GM12878 (cell line): Measurements from ENCODE around the gene IL18. TPM values are rescaled to one million over a fixed set of nuclear protein-coding genes. Genes with fewer than 3 reads are reported as not detected.

ENCODE experiments used
- ATAC-seq: fragments of 200-7000 bp; cut with Tn5 transposase; 3 replicates; pipeline ENCODE4 v1.9.1; 2020; ENCODE audit warnings: mild to moderate bottlenecking, moderate library complexity
- BruUV-seq: library from RNA; stranded (reverse); fragments of 400-500 nt; replicated peaks from 2 replicates; lab custom pipeline; 2021; lab: Mats Ljungman, UMichigan
- CTCF ChIA-PET: fragments of 300-600 bp; sonication (Branson Sonifier 250); formaldehyde crosslinking; extraction: SDS; loops from one replicate; lab custom pipeline; 2021; ENCODE audit warnings: inconsistent platforms; lab: Yijun Ruan, JAX
- POLR2A ChIA-PET: fragments of 350-600 bp; formaldehyde crosslinking; extraction: SDS; loops from one replicate; lab custom pipeline; 2021; ENCODE audit warnings: inconsistent platforms; lab: Charles Lee
- RAD21 ChIA-PET: fragments of 300-600 bp; sonication (Branson Sonifier 250); formaldehyde crosslinking; loops from one replicate; lab custom pipeline; 2023; ENCODE audit warnings: antibody characterized with exemption; ENCODE audit not compliant: unreplicated experiment; lab: Charles Lee
- SMC1A ChIA-PET: fragments of 300-600 bp; sonication (Branson Sonifier 250); formaldehyde crosslinking; loops from one replicate; lab custom pipeline; 2023; ENCODE audit not compliant: unreplicated experiment, uncharacterized antibody; lab: Charles Lee
- DNase-seq: peaks from one replicate; pipeline ENCODE4 v3.0.0-alpha.2; 2011; ENCODE audit warnings: low read depth, low spot score
- FAIRE-seq: peaks from 3 replicates; lab custom pipeline; 2011; peaks lifted over from hg19 to GRCh38; lab: Jason Lieb, UNC
- H2AFZ ChIP-seq: 2 replicates; pipeline ENCODE4 v1.6.0; 2011; ENCODE audit warnings: low read depth, low read length, control low read depth; ENCODE audit not compliant: control insufficient read depth
- H3K27ac ChIP-seq: 2 replicates; pipeline ENCODE4 v1.5.1; 2011; ENCODE audit warnings: control low read depth; ENCODE audit not compliant: control insufficient read depth, insufficient read depth
- H3K27me3 ChIP-seq, 2 experiments: replicated peaks in 1 of 2; 2 replicates each; pipeline versions ENCODE4 v1.6.0 to v1.6.1; 2011; ENCODE audit warnings: low read length in 1 of 2; ENCODE audit not compliant: control insufficient read depth in 2 of 2, insufficient read depth in 2 of 2
- H3K36me3 ChIP-seq, 2 experiments: 2 replicates each; pipeline ENCODE4 v1.5.1; 2011; ENCODE audit warnings: low read length in 1 of 2; ENCODE audit not compliant: control insufficient read depth in 2 of 2, insufficient read depth in 2 of 2
- H3K4me1 ChIP-seq: 2 replicates; pipeline ENCODE4 v1.6.1; 2011; ENCODE audit warnings: mild to moderate bottlenecking, low read length, moderate library complexity, mixed read lengths; ENCODE audit not compliant: control insufficient read depth, insufficient read depth
- H3K4me2 ChIP-seq: 2 replicates; pipeline ENCODE4 v1.6.0; 2011; ENCODE audit warnings: control low read depth; ENCODE audit not compliant: control insufficient read depth, insufficient read depth
- H3K4me3 ChIP-seq: fragments of 200-600 bp; sonication (generic); 2 replicates; pipeline ENCODE4 v1.5.1; 2016
- H3K79me2 ChIP-seq: 2 replicates; pipeline ENCODE4 v1.6.0; 2011; ENCODE audit warnings: low read length; ENCODE audit not compliant: control insufficient read depth, insufficient read depth
- H3K9ac ChIP-seq: 2 replicates; pipeline ENCODE4 v1.8.0; 2011; ENCODE audit warnings: low read length, control low read depth, mixed read lengths; ENCODE audit not compliant: control insufficient read depth, insufficient read depth
- H3K9me3 ChIP-seq: replicated peaks from 3 replicates; pipeline ENCODE4 v1.5.1; 2011; ENCODE audit warnings: mild to moderate bottlenecking, low read length; ENCODE audit not compliant: control insufficient read depth, insufficient read depth
- H4K20me1 ChIP-seq: 2 replicates; pipeline ENCODE4 v1.6.0; 2011; ENCODE audit not compliant: control insufficient read depth, insufficient read depth
- BHLHE40 ChIP-seq, 2 experiments: fragments of 450-650 bp in 1 of 2; IDR thresholded peaks; 2 replicates each; pipeline ENCODE4 v1.6.1; 2011 to 2017; ENCODE audit warnings: low read depth in 2 of 2, borderline replicate concordance in 1 of 2, improper control_type of control experiment in 1 of 2, low read length in 1 of 2, mild to moderate bottlenecking in 1 of 2
- BMI1 ChIP-seq: fragments of 450-650 bp; IDR thresholded peaks from 2 replicates; pipeline ENCODE4 v1.6.1; 2016; ENCODE audit warnings: mild to moderate bottlenecking, moderate library complexity, borderline replicate concordance
- HCFC1 ChIP-seq: fragments of 150-350 bp; IDR thresholded peaks from 2 replicates; pipeline ENCODE4 v1.6.1; 2014; ENCODE audit warnings: low read length
- HSF1 ChIP-seq: fragments of 150-350 bp; IDR thresholded peaks from 2 replicates; pipeline ENCODE4 v1.6.1; 2014; ENCODE audit warnings: mild to moderate bottlenecking, low read depth, low read length
- RAD21 ChIP-seq: IDR thresholded peaks from 2 replicates; pipeline ENCODE4 v1.6.1; 2011; ENCODE audit warnings: mild to moderate bottlenecking, low read depth, low read length, moderate library complexity; ENCODE audit not compliant: insufficient read depth
- SMC3 ChIP-seq: IDR thresholded peaks from 2 replicates; pipeline ENCODE4 v1.6.1; 2011; ENCODE audit warnings: low read length, improper control_type of control experiment, borderline replicate concordance
- TCF12 ChIP-seq: IDR thresholded peaks from 2 replicates; pipeline ENCODE4 v1.6.1; 2011; ENCODE audit warnings: low read depth, mild to moderate bottlenecking, low read length
- WGBS: methylation state at CpG from one replicate; pipeline ENCODE4 v1.1.6; 2016; ENCODE audit warnings: low lambda C conversion rate; ENCODE audit not compliant: insufficient replicate concordance, insufficient coverage; ENCODE audit errors: missing lambda C conversion rate; 5-methylcytosine and 5-hydroxymethylcytosine counted together
- in situ Hi-C: fragments of 300-500 bp; cut with MboI; formaldehyde crosslinking; loops from 9 replicates; pipeline ENCODE4 v1.14.3; 2018; ENCODE audit warnings: mixed read lengths
- intact Hi-C: fragments of 100-400 bp; cut with micrococcal nuclease; formaldehyde crosslinking; loops from one replicate; pipeline ENCODE4 v1.14.2; 2022; ENCODE audit not compliant: unreplicated experiment
- polyA plus RNA-seq, 11 experiments: library from polyadenylated mRNA; depleted of rRNA in 4 of 11; unstranded in 6 of 11; stranded (reverse) in 5 of 11; fragments of >200 nt; fragmentation: Nextera tagmentation in 4 of 11; fragmentation: Illumina TruSeq in 1 of 11; extraction: Ambion mirVana in 4 of 11; extraction: Trizol in 1 of 11; gene quantifications; 1 replicate in 1 of 11; 2 replicates in 10 of 11; pipeline versions ENCODE4 v1.2.1 to v1.2.3, GENCODE V29; 2011 to 2016; ENCODE audit warnings: inconsistent platforms in 2 of 11, missing spikeins in 2 of 11, low read depth in 1 of 11
- total RNA-seq, 4 experiments: library from RNA; depleted of rRNA in 3 of 4; stranded (reverse); fragments of >200 nt in 3 of 4; fragmentation: Illumina TruSeq in 1 of 4; extraction: Trizol in 1 of 4; gene quantifications; 2 replicates each; pipeline versions ENCODE4 v1.2.1 to v1.2.3, GENCODE V29; 2013 to 2021
- TF ChIP-seq, protein P1 (sequence below): fragments of 450-650 bp; IDR thresholded peaks from 2 replicates; pipeline ENCODE4 v1.6.1; 2016; ENCODE audit warnings: mild to moderate bottlenecking
- TF ChIP-seq, protein P2 (sequence below), 3 experiments: IDR thresholded peaks in 2 of 3; conservative IDR thresholded peaks in 1 of 3; 2 replicates each; pipeline ENCODE4 v1.5.1; 2011; ENCODE audit warnings: low read depth in 3 of 3, low read length in 3 of 3, mild to moderate bottlenecking in 3 of 3, control low read depth in 2 of 3, moderate library complexity in 2 of 3, inconsistent platforms in 1 of 3, mixed read lengths in 1 of 3; ENCODE audit not compliant: control insufficient read depth in 2 of 3, insufficient read depth in 1 of 3; ENCODE audit errors: extremely low read depth in 1 of 3

The IL18 gene
- total and polyA plus RNA-seq, 10 of the 15 experiments (the other 5 are each of a cell fraction or from before 2014, with no cell fraction given) = 0.12 to 0.42 (median 0.24) TPM

GRCh38 chr11:112174789-112175598 is 11.1 kb upstream of the IL18 start, which contains the start of gene BCO2:
Gene BCO2, plus strand, starts transcription at chr11:112175512. Its CDS starts 90 bp downstream, at chr11:112175602.
- no peak within 1 kb of the TSS for H3K27ac ChIP-seq
- H3K9ac ChIP-seq = no peak within 1 kb of the TSS
- TF ChIP-seq HCFC1 (no peak), TCF12 (0 out of 2 replicates have a peak, but pooled peaks have one; percentile 24), BHLHE40 (IDR thresholded peaks at IDR 0.05; ENCODE audit: borderline replicate concordance in 1 of 2, low read depth in 2 of 2, low read length in 1 of 2) (no peak), SMC3 (peak; percentile 49; the same call in 1 of the 2 replicates), RAD21 (peak; percentile 58), BMI1 (peak; percentile 53; the same call in 1 of the 2 replicates), HSF1 (0 out of 2 replicates have a peak, but pooled peaks have one; percentile 68)
- TF ChIP-seq, protein P1, sequence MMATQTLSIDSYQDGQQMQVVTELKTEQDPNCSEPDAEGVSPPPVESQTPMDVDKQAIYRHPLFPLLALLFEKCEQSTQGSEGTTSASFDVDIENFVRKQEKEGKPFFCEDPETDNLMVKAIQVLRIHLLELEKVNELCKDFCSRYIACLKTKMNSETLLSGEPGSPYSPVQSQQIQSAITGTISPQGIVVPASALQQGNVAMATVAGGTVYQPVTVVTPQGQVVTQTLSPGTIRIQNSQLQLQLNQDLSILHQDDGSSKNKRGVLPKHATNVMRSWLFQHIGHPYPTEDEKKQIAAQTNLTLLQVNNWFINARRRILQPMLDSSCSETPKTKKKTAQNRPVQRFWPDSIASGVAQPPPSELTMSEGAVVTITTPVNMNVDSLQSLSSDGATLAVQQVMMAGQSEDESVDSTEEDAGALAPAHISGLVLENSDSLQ = peak; percentile 33; the same call in 1 of the 2 replicates
- TF ChIP-seq, protein P2, sequence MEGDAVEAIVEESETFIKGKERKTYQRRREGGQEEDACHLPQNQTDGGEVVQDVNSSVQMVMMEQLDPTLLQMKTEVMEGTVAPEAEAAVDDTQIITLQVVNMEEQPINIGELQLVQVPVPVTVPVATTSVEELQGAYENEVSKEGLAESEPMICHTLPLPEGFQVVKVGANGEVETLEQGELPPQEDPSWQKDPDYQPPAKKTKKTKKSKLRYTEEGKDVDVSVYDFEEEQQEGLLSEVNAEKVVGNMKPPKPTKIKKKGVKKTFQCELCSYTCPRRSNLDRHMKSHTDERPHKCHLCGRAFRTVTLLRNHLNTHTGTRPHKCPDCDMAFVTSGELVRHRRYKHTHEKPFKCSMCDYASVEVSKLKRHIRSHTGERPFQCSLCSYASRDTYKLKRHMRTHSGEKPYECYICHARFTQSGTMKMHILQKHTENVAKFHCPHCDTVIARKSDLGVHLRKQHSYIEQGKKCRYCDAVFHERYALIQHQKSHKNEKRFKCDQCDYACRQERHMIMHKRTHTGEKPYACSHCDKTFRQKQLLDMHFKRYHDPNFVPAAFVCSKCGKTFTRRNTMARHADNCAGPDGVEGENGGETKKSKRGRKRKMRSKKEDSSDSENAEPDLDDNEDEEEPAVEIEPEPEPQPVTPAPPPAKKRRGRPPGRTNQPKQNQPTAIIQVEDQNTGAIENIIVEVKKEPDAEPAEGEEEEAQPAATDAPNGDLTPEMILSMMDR (IDR thresholded peaks at IDR 0.05 in 2 of 3, conservative IDR thresholded peaks at IDR 0.05 in 1 of 3; ENCODE audit: control insufficient read depth in 2 of 3, extremely low read depth in 1 of 3, insufficient read depth in 1 of 3, low read depth in 3 of 3, low read length in 3 of 3) = peak; percentile 58 to 88 (median 64); a peak in 5 of 6 replicates
- H4K20me1 ChIP-seq = no peaks in the 10 kb centered on the region
- no peak within 1 kb of the TSS for H3K4me3 ChIP-seq
- intact Hi-C loops (loop anchor here (5.0 to 10.0 kb wide), 3 partner anchors 63 to 240 kb away; partner anchors contain the start of gene DIXDC1), in situ Hi-C loops (no loop called here)
- no peak within 1 kb of the TSS; the same call in 1 of the 2 replicates for H2AFZ ChIP-seq
- H3K36me3 ChIP-seq = no peaks in the 10 kb centered on the region
- ATAC-seq (peak; percentile 76), FAIRE-seq (no peak), DNase-seq (no peak)
- BruUV-seq = no TSS peak
- 7% methylated on average over 11 of the region's 11 CpGs for WGBS
- no peaks in the 10 kb centered on the region for H3K79me2 ChIP-seq
- H3K27me3 ChIP-seq = no peaks in the 10 kb centered on the region
- POLR2A ChIA-PET = no interaction called here
- CTCF ChIA-PET = interaction anchor here (0.6 to 3.2 kb wide), 12 partner anchors 15 to 244 kb away, joined by 3 to 24 read pairs (median 4); no protein-coding TSS in a partner anchor
- RAD21 ChIA-PET = interaction anchor here (0.7 to 1.1 kb wide), 3 partner anchors 62 to 248 kb away, joined by 3 to 7 read pairs (median 6); no protein-coding TSS in a partner anchor
- H3K9me3 ChIP-seq = no peaks in the 10 kb centered on the region
- H3K4me1 ChIP-seq = peaks cover 8% of the 10 kb centered on the region
- peak within 1 kb of the TSS; percentile 21; the same call in 1 of the 2 replicates for H3K4me2 ChIP-seq
- SMC1A ChIA-PET = interaction anchor here (0.8 to 1.4 kb wide), 2 partner anchors 65 to 241 kb away, joined by 3 to 4 read pairs; no protein-coding TSS in a partner anchor
